Activated CD4-positive, alpha-beta T cell treated with anti-CD3 and anti-CD28 coated beads, Interleukin-2, amount 50 U/mL, for 24 hours (primary cell): ENCODE measurements around the gene SYNJ1.
"Not testable (repeated sequence)": the region's sequence is repeated elsewhere in the genome, so short reads cannot be mapped to it uniquely, and the experiment has no call there.

ENCODE experiments used
- DNase-seq, 2 donors: peaks; one replicate each; pipeline ENCODE4 v3.0.0-alpha.2; 2020; ENCODE audit warnings: low read depth in 1 of 2, low spot score in 1 of 2

Gene SYNJ1

DNA sequence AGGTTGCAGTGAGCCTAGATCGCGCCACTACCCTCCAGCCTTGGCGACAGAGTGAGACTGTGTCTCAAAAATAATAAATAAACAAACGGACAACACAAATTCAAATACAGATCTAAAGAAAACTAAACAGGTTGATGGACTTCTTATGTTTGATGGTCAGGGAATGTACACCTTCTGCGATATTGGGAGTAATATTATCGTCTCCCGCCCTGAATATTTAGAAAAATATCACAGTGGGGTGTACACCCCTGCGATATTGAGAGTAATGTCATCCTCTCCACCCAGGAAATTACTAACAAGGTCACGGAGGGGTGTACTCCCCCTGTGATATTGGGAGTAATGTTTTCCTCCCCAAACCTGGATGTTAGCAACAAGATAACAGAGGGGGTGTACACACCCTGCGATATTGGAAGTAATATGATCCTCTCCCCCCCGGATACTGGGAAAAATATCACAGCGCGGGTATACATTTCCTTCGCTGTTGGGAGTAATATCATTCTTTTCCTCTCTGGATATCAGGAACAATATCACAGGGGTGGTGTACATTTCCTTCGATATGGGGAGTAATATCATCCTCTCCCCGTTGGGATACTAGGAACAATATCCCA is 114.3 kb downstream of the SYNJ1 start:
- DNase-seq = no peak

DNA sequence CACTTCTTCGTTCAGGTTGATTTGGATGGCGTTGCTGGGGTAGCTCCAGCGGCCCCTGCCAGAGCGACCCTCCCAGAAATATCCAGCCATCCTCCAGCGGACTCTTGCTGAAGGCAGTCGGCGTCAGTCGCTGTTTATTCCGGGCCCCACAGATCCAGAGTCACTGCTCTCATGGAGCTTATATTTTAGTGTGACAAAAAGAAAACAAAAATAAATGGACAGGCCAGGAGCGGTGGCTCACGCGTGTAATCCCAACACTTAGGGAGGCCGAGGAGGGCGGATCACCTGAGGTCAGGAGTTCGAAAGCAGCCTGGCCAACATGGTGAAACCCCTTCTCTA is 114.8 kb downstream of the SYNJ1 start:
- DNase-seq = no peak

DNA sequence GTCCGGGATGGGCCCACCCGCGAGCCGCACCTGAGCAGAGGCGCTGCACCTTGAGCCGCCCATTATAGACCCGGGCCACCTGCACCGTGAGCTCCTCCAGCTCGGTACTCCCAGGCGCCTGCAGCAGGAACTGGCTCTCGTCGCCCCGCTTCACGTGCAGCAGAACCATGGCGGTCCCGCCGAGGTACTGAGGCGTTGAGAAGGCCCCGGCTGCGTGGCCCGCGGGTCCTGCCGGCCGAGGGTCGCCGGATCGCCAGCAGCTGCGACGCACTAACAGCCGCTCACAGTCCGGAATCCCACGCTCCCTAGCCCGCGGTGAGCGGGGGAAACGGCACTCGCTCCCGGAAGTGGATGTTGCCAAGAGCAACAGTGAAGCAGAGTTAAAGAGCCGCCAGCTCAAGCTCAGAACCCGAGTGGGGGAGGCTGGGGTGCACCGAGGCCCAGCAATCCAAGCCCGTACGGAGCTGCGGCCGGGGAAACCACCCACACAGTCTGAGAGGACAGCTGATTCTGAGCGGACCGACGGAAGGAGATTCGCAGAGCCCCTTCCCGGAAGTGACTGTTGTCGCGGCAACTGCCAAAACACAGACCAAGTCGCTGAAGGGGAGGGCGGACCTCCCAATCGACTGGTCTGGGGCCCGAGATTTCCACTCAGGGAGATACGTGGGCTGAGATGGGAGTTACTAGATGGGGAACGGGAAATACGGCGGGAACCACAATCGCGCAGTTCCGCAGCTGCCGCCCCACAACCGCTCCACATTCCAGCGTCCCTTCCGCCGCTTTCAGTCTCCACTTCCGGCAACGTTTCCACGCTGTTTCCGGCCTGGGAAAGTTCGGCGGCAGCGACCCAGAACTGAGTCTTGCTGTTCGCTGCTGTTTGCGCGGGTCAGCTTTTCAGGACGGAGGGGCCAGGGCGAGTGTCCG is 115.5 kb downstream of the SYNJ1 start, which contains the start of gene CFAP298:
CFAP298 (minus strand) TSS at position 303 of the 924 bp plus-strand sequence; CDS start at position 169, 134 bp downstream.
- peak; percentile 79 to 82 for DNase-seq

DNA sequence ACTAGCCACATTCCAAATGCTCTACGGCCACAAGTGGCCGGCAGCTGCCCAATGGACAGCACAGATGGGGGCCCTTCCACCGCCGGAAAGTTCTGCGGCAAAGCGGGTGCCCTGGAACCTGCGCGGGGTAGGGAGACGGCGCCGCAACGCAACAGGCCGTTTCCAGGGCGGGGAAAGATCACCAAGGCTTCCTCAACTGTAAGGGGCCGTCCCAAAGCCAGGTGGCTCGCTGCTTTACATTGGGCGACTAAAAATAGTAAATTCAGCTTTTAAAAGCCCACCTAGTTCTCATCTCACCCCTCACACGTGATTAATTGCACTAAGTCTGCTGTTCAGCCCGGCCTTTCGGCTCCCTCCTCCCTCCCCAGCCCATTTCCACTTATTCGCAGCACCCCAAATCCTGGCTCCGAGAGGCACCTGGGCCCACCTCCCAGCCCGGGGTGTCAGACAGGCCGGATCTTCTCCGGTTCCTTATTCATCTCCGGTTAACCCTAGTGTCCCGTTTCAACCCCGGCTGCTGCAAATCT is 116.3 kb downstream of the SYNJ1 start:
- DNase-seq = peak in 1 of 2 donors; percentile 16

DNA sequence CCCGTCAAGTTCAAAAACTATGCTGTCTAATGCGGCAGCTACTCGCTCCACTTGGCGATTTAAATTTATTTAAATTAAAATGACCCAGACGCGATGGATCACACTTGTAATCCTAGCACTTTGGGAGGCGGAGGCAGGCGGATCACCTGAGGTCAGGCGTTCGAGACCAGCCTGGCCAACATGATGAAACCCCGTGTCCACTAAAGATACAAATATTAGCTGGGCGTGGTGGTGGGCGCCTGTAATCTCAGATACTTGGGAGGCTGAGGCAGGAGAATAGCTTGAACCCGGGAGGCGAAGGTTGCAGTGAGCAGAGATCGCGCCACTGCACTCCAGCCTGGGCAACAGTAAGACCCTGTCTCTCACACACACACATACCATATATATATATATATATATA is 116.9 kb downstream of the SYNJ1 start:
- not testable (repeated sequence) for DNase-seq

DNA sequence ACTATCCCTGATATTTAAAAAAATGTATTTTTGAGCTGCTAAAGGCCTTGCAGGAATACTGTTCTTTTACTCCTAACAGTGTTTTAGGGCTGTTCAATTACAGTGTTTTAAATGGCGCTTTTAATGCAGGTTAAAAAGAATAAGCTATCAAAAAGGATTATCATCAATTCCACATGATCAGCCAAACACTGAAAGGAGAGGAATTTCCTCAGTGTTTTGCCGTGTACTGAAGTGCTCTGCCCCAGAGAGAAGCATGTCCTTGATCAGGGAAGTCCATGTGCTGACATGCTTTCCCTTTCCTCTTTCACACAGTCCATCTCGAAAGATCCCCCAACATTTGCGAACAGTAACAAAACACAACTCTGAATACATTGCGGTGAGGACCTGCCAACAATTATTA is 119.0 kb downstream of the SYNJ1 start:
- DNase-seq = no peak

DNA sequence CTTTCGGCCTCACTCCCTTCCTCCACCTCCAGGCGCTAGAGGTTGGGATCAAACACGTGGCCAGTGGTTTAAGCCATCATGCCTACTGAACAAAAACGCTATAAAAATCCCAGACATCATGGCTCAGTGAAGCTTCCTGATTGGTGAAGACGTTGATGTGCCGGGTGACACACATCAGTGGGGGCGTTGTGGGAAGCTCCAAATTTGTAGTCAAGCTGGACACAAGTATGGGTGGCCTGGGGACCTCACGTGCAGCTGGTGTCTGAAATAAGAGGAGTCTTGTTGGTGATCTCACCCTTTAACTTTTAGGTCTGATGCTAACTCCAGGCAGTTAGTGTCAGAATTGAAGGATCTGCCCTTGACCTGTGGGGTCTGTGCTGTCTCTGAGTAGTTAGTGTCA is 122.3 kb downstream of the SYNJ1 start:
- no peak for DNase-seq

DNA sequence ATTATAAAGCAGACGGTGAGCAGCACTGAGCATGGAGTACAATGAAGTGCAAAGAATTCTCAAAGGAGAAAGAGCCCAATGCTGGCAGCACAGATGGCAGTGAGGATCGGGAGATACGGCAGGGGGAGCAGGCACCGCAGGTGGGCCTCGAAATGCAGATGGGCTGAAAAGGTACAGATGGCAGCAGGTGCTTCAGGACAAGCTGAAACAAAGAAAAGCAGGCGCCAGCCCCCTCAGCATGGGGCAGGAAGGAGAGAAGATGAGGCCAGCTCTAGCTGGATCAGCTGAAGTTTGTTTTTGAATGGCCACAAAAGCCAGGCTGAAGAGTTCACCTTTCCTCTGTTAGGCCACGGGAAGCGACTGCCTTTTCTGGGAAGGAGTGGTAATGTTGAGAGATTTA is 123.3 kb downstream of the SYNJ1 start:
- no peak for DNase-seq

DNA sequence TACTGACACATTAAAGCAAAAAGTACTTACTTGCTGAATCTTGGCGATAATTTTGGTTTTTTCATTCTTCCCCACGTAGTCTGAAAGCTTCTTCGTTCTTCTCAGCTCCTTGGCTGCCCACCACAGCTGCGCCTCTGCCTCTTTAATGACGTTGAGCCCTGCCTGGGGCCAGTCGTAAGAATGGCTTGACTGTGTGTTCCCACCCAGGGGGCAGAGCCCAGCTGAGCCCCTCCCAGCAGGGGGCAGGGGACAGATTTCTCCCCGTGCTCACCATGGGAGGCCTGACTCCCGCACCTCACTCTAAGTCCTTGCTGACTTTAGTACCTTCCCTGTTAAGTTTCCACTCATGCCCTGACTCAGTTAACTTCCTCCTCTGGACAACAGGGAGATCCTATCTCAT is 124.7 kb downstream of the SYNJ1 start:
- no peak for DNase-seq

DNA sequence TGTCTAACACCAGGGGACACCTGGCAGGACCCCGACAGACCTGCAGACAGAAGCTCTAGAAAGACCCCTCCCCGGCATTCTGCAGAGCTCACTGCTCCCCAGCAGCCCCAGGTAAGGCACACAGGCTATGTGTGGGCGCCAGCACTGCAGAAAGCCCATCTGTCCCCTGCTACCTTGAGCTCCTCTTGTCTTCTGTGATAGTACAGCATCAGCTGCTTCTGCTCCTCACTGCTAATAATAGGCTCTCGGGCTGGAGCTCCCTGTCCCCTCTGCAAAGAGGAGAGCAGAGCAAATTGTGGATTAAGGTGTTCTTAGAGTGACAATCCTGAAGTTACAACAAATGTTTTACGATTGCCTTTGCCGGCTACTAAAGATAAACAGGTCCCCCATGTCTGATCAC is 125.7 kb downstream of the SYNJ1 start:
- no peak for DNase-seq

DNA sequence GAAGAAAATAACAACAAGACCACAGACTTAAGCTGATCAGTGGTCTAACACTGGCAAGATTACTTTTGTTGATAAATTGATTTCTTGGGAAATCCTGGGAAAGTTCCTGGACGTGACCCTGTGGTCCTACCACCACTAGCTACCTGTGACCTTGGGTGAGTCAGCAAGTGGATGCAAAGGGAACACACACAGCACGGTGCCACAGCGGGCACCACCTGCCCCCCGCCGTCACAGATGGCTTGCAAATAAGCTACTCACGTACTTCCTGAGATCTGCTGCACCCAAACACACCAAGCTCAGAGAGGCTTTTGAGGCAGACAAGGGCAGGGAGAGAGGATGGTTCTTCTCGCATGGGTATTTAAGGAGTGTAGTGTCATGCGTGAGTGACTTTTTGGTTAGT is 128.3 kb downstream of the SYNJ1 start:
- no peak for DNase-seq

DNA sequence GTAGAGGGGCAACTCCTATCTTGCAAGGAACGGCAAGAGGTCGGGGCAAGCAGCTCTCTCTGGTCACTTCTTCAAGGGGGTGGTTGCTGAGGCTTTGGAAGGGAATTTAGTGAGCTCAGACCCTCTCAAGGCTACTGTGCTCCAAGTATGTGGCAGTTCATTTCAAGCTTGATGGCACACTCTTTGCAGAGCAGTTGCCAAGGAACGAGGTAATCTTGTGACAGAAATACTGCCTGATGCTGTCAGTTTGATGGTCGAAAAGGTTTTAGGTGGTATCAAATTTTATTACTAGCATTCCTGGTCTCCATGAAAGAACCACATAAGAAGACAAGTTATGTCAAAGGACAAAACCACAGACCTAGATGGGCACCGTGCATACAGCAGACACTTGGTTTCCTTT is 128.7 kb downstream of the SYNJ1 start:
- DNase-seq = no peak

DNA sequence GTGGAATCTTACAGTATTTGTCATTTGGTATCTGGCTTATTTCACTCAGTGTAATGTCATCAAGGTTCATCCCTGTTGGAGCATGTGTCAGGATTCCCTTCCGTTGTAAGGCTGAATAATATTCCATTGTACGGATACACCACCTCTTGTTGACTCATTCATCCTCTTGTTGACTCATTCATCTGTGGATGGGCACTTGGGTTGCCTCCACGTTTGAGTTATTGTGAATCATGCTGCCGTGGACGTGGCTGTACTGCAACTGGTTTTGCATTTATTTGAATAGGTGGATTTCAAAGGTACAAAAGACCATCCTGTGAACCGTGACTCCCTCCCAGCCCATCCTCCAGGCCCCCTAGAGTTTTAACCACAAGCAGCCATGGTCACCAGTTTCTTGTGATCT is 130.6 kb downstream of the SYNJ1 start:
- DNase-seq = no peak

DNA sequence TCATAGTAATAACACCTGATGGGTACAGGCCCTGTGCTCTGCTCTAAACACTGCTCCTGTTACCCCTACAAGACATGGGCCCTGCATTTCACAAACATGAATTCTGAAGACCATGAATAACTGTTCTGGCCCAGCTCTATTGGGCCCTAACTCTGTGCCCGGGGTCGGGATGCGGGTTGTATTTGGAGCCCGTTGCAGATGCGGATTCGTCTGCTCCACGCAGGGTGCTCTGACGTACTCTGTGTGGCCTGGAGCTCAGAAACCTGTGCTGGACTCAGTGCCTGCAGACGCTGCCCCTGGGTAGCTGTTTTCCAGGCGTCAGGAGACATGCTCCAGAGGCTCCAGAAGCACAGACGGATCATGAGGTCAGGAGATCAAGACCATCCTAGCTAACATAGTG is 132.4 kb downstream of the SYNJ1 start:
- no peak for DNase-seq

DNA sequence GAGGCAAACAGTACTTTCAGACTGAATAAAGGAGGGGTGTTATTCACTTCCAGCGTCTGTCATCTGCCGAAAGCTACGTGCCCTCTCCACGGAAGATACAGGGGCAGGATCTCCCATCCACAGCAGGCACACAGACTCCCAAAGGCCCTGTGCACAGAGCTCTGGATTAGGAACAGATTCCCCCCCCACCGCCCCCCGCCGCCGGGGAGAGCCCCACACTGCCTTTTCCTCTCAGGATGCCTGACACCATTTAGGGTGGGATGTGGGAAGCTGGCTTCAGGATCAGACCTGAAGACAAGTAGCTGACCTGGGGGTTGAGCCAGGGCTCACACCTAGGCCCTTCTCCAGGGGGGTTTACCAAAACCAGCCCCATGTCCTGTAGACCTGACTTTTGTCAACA is 134.1 kb downstream of the SYNJ1 start:
- no peak for DNase-seq

DNA sequence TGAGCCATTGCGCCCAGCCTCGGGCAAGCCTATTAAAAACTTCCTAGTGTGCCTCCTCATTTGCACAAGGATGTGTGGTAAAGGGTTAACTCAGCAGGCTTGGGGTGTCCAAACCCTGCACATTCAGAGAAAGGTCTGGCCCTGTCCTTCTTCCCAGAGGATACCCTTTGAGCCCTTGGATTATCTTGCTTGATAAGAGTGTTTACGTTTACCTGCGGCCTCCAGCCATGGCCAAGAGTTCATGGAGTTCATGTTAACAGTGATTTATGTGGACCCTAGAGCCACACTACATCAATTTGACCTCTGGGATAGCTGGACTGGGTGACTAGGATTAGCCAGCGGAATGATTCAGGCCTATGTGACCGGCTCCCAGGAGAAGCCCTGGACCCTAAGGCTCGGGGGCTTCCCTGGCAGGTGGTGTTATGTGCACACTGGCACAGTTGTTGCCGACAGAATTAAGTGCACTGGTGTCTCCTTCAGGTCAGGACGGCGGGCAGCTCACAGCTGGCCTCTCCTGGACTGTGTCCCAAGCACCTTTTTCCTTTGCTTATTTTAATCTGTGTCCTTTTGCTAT is 134.8 kb downstream of the SYNJ1 start:
- DNase-seq = no peak

DNA sequence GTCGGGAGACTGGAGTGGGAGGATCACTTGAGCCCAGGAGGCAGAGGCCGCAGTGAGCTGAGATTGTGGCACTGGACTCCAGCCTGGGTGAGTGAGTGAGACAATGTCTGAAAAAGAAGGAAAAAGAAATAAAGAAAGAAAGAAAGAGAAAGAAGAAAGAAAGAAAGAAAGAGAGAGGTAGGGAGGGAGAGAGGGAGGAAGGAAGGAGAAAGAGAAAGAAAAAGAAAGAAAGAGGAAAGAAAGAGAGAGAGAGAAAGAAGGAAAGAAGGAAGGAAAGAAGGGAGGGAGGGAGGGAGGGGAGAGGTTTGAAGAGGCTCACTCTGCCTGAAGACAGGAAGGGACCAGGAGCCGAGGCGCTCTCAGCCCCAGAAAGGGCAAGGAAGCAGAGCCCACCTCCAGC is 137.7 kb downstream of the SYNJ1 start:
- no peak for DNase-seq

DNA sequence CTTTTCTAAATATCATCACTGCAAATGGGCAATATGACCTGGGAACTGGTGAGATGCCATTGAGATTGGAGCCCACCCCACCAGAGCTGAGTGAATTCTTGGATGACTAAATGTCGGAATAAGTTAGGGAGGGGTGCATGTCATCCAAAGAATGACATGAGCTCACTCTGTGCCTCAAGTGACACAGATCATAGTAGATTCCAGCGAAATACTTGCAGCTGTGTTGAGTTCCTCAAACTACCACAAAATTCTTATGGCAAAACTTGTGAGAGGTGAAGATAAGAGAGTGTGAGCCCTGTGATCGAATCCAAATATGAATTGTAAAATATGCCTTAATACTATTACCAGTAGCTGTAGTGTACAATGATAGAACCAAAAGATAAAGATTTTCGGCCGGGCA is 140.2 kb downstream of the SYNJ1 start:
- no peak for DNase-seq

DNA sequence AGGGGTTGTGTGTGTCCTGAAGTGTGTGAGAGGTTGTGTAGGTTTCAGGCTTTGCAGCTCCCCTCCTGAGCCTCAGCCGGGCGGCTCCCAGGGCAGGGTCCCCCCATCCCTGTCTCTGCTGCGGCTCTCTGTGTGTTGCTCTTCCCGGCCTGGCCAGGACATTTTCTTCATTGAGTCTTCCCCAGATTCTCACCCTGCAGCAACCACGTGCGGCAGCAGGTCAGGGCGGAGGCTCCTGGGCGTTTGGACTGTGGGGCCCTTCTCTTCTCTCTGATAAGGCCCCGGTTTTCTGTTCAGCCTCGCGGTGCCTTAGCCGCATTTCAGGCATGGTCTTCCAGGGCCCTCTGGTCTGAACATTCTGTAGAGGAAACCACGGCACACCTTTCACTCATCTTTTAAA is 140.7 kb downstream of the SYNJ1 start:
- DNase-seq = no peak

DNA sequence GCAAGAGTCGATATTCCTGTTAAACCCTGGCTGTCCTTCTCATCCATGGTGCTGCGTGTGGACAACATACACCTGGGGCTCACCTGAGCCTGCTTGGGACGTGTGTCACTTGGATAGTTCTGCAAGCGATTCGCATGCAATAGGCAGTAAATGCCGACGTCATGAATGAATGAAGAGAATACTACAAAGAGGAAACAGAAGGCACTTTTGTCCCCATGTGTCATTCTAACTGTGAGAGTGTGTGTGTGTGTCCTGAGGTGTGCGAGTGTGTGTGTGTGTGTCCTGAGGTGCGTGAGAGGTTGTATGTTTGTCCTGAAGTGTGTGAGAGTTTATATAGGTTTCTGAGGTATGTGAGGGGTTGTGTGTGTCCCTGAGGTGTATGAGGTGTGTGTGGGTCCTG is 141.8 kb downstream of the SYNJ1 start:
- no peak for DNase-seq

DNA sequence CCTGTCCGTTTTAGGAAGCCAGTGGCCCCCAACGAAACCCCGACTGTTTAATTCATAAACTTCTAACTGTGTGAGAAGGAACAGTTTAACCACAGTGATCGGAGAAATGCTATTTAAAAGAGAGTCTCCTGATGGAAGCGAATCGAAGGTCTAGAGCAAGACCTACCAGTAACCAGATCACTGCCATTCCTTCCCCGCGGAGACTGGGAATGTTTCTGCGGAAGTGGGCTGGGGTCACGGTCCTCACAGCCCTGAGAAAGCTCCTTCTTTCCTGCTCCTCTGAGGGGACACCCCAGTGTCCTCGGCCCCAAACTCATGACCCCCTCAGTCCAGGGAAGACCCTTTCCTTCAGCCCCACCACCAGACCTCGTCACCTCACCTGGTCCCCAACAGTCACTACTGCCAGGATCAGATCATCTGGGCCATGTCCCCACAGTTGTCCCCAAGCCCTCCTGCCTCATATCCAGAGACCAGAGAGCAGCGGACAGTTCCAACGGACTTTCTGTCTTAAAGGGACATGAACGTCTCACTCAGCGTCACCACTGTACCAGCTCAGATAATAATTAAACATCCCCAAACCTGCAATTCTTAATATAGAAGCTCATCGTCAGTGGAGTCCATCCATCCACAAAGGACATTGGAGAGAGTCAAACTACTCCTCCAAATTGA is 142.6 kb downstream of the SYNJ1 start, which contains the start of gene TCP10L:
TCP10L (minus strand) TSS at position 482 of the 669 bp plus-strand sequence. CDS start 1,219 bp downstream, outside the sequence.
- no peak for DNase-seq
